Endodermal cell (in vitro differentiated cells): ENCODE data around the gene CDC20B. TPM values are rescaled to one million over a fixed set of nuclear protein-coding genes. Genes with fewer than 3 reads are reported as not detected.

Source experiments
- DNase-seq: peaks from one replicate; pipeline ENCODE4 v3.0.0-alpha.2; 2017
- H3K27ac ChIP-seq: 2 replicates; pipeline ENCODE4 v1.5.1; 2013; ENCODE audit warnings: mild to moderate bottlenecking, low read depth, low read length, moderate library complexity
- H3K27me3 ChIP-seq: 2 replicates; pipeline ENCODE4 v1.6.1; 2013; ENCODE audit warnings: mild to moderate bottlenecking, low read length, moderate library complexity; ENCODE audit not compliant: insufficient read depth, control insufficient read depth, poor library complexity, severe bottlenecking
- H3K36me3 ChIP-seq: 2 replicates; pipeline ENCODE4 v1.7.0; 2013; ENCODE audit warnings: mild to moderate bottlenecking, low read length, moderate library complexity; ENCODE audit not compliant: control insufficient read depth, insufficient read depth
- H3K4me1 ChIP-seq: one replicate; pipeline ENCODE4 v1.7.0; 2013; ENCODE audit warnings: low read length; ENCODE audit not compliant: control insufficient read depth, insufficient read depth
- H3K4me3 ChIP-seq: 2 replicates; pipeline ENCODE4 v1.5.1; 2013; ENCODE audit warnings: mild to moderate bottlenecking, low read length, moderate library complexity
- H3K9ac ChIP-seq: 2 replicates; pipeline ENCODE4 v1.6.1; 2013; ENCODE audit warnings: mild to moderate bottlenecking, low read length, moderate library complexity; ENCODE audit not compliant: poor library complexity, severe bottlenecking; ENCODE audit errors: extremely low read depth
- H3K9me3 ChIP-seq: 2 replicates; pipeline ENCODE4 v1.6.1; 2013; ENCODE audit warnings: mild to moderate bottlenecking, low read length, moderate library complexity; ENCODE audit not compliant: control insufficient read depth
- H3K27ac Mint-ChIP-seq: 2 replicates; pipeline ENCODE4 v1.8.0; 2020; ENCODE audit warnings: mixed read lengths
- H3K27me3 Mint-ChIP-seq: 2 replicates; pipeline ENCODE4 v1.8.0; 2021; ENCODE audit warnings: mild to moderate bottlenecking, mixed read lengths; ENCODE audit not compliant: insufficient read depth
- H3K36me3 Mint-ChIP-seq: 2 replicates; pipeline ENCODE4 v1.8.0; 2020; ENCODE audit warnings: low read depth, mixed read lengths
- H3K4me1 Mint-ChIP-seq: 2 replicates; pipeline ENCODE4 v1.8.0; 2020; ENCODE audit warnings: mixed read lengths
- H3K4me3 Mint-ChIP-seq: 2 replicates; pipeline ENCODE4 v1.8.0; 2020; ENCODE audit warnings: mild to moderate bottlenecking, moderate library complexity, mixed read lengths
- H3K9me3 Mint-ChIP-seq: 2 replicates; pipeline ENCODE4 v1.8.0; 2020; ENCODE audit warnings: mild to moderate bottlenecking, mixed read lengths
- CTCF ChIP-seq: fragments of 200-600 bp; sonication (generic); conservative IDR thresholded peaks from 2 replicates; pipeline ENCODE4 v1.5.0; 2021; ENCODE audit warnings: antibody characterized with exemption, mild to moderate bottlenecking
- WGBS, 2 experiments: methylation state at CpG; one replicate each; pipeline versions ENCODE4 v1.1.5 to v1.1.7; 2013; ENCODE audit warnings: missing lambda C conversion rate in 2 of 2, mixed read lengths in 1 of 2; ENCODE audit not compliant: insufficient coverage in 1 of 2, insufficient read length in 1 of 2; 5-methylcytosine and 5-hydroxymethylcytosine counted together
- total RNA-seq, 2 donors: library from RNA; stranded (reverse); fragmentation: NEBNext Ultra II Directional in 1 of 2; extraction: Animal tissue kit (Norgen Biotek cat#: 25700) in 1 of 2; gene quantifications; 2 replicates in 1 of 2; 3 replicates in 1 of 2; pipeline ENCODE4 v1.2.1, GENCODE V29; 2021

Gene CDC20B
- total RNA-seq, 2 donors from 2014 or later: 0.13 to 0.20 TPM

GRCh38 chr5:55187370-55187769 lies 14.4 kb upstream of the CDC20B start:
- Mint-ChIP-seq H3K27ac (no peak overlapping the region), H3K36me3 (no peaks in the 10 kb centered on the region), H3K4me1 (peaks cover 7% of the 10 kb centered on the region), H3K27me3 (peaks cover 50% of the 10 kb centered on the region), H3K9me3 (no peaks in the 10 kb centered on the region), H3K4me3 (no peak overlapping the region)
- DNase-seq: no peak
- Histone ChIP-seq H3K9ac (no peak overlapping the region), H3K4me1 (no peaks in the 10 kb centered on the region), H3K4me3 (no peak overlapping the region), H3K36me3 (no peaks in the 10 kb centered on the region), H3K27ac (no peak overlapping the region), H3K9me3 (peaks cover 5% of the 10 kb centered on the region), H3K27me3 (peaks cover 55% of the 10 kb centered on the region)
- WGBS, 2 experiments: 46 to 58% methylated on average over 2 to 4 of the region's 4 CpGs
- peak; percentile 64 for TF ChIP-seq CTCF

DNA sequence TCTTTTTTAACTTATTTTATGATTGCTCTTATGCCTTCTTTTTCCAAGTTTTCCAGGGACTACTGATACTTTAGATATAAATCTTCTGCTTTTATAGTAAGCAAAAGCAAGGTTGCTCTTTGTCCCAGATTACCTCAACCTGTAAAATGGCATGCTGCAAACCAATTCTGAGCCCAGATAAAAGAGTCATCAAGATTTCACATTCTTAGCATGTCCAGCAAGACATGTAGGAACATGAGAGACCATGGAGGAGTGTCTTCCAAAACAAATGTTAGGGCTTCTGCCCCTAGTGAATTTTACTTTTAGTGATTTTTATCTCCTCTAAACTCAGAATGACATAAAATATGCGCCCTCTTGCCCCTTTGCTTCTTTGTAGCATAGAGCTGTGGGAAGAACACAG lies 7.0 kb upstream of the CDC20B start:
- no peak for TF ChIP-seq CTCF
- no peaks in the 10 kb centered on the region for H3K36me3 ChIP-seq
- peaks cover 89% of the 10 kb centered on the region for H3K27me3 ChIP-seq
- H3K4me3 ChIP-seq: no peak overlapping the region
- peaks cover 13% of the 10 kb centered on the region for H3K4me1 Mint-ChIP-seq
- no peak for DNase-seq
- peaks cover 4% of the 10 kb centered on the region for H3K4me1 ChIP-seq
- H3K4me3 Mint-ChIP-seq: no peak overlapping the region
- H3K27ac ChIP-seq: no peak overlapping the region
- WGBS, 2 experiments: 65% methylated on average over 1 of the region's 1 CpG; no CpG with 5 or more reads in 1 of the 2 experiments
- no peaks in the 10 kb centered on the region for H3K9me3 Mint-ChIP-seq
- no peaks in the 10 kb centered on the region for H3K36me3 Mint-ChIP-seq
- peaks cover 88% of the 10 kb centered on the region for H3K27me3 Mint-ChIP-seq
- H3K9me3 ChIP-seq: peaks cover 5% of the 10 kb centered on the region
- H3K9ac ChIP-seq: no peak overlapping the region
- H3K27ac Mint-ChIP-seq: no peak overlapping the region

DNA sequence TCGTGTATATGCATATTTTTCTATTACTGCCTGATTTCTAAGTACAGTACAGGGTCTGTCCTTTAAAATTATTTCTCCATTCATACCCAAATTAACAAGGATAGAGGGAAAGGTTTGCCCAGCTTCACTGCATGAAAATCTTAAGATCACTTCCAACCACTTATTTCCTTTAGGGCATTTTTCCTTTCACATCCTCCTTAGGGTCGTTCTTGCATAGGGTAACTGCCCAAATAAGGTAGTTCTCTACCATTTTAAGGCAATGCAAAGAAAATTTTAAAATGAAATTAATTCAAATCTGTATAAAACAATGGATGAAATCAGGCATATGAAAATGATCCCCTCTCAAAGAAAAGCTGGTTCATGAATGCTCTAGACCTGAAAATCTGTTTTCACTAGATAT lies 4.1 kb upstream of the CDC20B start:
- Mint-ChIP-seq H3K4me3 (peak overlapping the region; percentile 58), H3K4me1 (peaks cover 19% of the 10 kb centered on the region), H3K27ac (no peak overlapping the region), H3K36me3 (no peaks in the 10 kb centered on the region), H3K27me3 (peaks cover 97% of the 10 kb centered on the region), H3K9me3 (no peaks in the 10 kb centered on the region)
- Histone ChIP-seq H3K4me3 (peak overlapping the region; percentile 81), H3K27ac (no peak overlapping the region), H3K9me3 (no peaks in the 10 kb centered on the region), H3K4me1 (peaks cover 4% of the 10 kb centered on the region), H3K9ac (no peak overlapping the region), H3K27me3 (peaks cover 93% of the 10 kb centered on the region), H3K36me3 (no peaks in the 10 kb centered on the region)
- DNase-seq: no peak
- no peak for TF ChIP-seq CTCF
- WGBS, 2 experiments: 21% methylated on average over 2 of the region's 2 CpGs; no CpG with 5 or more reads in 1 of the 2 experiments
